Measurements from ENCODE around the gene ZSCAN1. TPM values are rescaled to one million over a fixed set of nuclear protein-coding genes. Genes with fewer than 3 reads are reported as not detected.

Gene ZSCAN1
- total RNA-seq, 1 donor: not detected

DNA sequence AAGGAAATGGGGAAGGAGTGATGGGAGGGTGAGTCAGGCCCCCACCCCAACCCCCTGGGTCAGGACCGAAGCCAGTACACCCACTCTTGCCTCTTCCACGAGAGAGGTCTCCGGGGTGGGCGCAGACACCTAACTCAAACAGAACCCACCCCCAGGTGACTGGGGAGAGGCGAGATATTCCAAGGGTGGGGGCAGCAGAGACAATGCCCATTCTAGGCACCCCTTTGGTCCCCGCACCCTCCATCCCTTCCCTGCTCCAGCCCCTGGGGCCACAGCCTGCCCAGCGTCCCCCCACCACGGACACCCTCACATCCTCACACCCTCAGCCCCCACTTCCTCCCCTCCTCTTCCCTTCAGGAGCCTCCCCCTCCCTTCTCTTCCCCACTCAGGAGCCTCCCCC is 63.5 kb downstream of the ZSCAN1 start:
- TF ChIP-seq, protein P1, sequence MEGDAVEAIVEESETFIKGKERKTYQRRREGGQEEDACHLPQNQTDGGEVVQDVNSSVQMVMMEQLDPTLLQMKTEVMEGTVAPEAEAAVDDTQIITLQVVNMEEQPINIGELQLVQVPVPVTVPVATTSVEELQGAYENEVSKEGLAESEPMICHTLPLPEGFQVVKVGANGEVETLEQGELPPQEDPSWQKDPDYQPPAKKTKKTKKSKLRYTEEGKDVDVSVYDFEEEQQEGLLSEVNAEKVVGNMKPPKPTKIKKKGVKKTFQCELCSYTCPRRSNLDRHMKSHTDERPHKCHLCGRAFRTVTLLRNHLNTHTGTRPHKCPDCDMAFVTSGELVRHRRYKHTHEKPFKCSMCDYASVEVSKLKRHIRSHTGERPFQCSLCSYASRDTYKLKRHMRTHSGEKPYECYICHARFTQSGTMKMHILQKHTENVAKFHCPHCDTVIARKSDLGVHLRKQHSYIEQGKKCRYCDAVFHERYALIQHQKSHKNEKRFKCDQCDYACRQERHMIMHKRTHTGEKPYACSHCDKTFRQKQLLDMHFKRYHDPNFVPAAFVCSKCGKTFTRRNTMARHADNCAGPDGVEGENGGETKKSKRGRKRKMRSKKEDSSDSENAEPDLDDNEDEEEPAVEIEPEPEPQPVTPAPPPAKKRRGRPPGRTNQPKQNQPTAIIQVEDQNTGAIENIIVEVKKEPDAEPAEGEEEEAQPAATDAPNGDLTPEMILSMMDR (IDR thresholded peaks at IDR 0.05; ENCODE audit: insufficient read depth, low read depth, low read length): no peak
- H3K4me3 ChIP-seq (ENCODE audit: low read depth, low read length): peak overlapping the region; percentile 89
- no peak for DNase-seq (ENCODE audit: low read depth)

GRCh38 chr19:58097781-58098681 is 64.2 kb downstream of the ZSCAN1 start, which contains the start of gene ZSCAN18:
Gene ZSCAN18, minus strand, starts transcription at chr19:58098231. Its CDS starts 7,964 bp downstream, at chr19:58090267.
- DNase-seq (ENCODE audit: low read depth): peak; percentile 94

DNA sequence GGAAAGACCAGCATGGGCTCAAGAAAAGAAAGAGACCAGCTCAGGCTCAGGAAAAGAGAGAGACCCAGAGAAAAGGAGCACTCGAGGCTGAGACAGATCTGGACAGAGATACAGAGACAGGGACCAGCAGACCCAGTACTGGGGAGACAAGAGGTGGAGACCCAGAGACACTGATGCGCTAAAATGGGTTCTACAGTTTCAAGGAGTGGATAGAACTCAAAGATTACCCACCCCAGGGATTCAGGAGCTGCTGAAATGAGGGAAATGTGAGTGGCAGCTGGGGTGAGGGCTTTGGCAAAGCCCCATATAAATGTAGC is 64.8 kb downstream of the ZSCAN1 start:
- H3K4me3 ChIP-seq (ENCODE audit: low read depth, low read length): peak overlapping the region; percentile 89
- TF ChIP-seq, protein P1 (IDR thresholded peaks at IDR 0.05; ENCODE audit: insufficient read depth, low read depth, low read length): no peak
- DNase-seq (ENCODE audit: low read depth): no peak

More at GRCh38 chr19:58097781-58098681, 64.2 kb downstream of the ZSCAN1 start, which contains the start of gene ZSCAN18:
- H3K4me3 ChIP-seq (ENCODE audit: low read depth, low read length): peak within 1 kb of the TSS; percentile 89
- TF ChIP-seq, protein P1 (IDR thresholded peaks at IDR 0.05; ENCODE audit: insufficient read depth, low read depth, low read length): no peak

Other genes starting within 250 kb of the ZSCAN1 start
- 7.4 and 12.1 TPM in 2 replicates for gene ZNF552, start 219.1 kb upstream of the ZSCAN1 start, total RNA-seq
- 25.1 and 28.1 TPM in 2 replicates for gene ZNF587B, start 203.7 kb upstream of the ZSCAN1 start, total RNA-seq
- gene ZNF587, start 184.2 kb upstream of the ZSCAN1 start, total RNA-seq: 22.2 and 29.8 TPM in 2 replicates
- 7.8 and 9.3 TPM in 2 replicates for gene ZNF814, start 145.0 kb upstream of the ZSCAN1 start, total RNA-seq
- 12.2 and 19.4 TPM in 2 replicates for gene ZNF417, start 117.4 kb upstream of the ZSCAN1 start, total RNA-seq
- 3.5 and 5.2 TPM in 2 replicates for gene ZNF418, start 98.6 kb upstream of the ZSCAN1 start, total RNA-seq
- gene ZNF256, start 86.3 kb upstream of the ZSCAN1 start, total RNA-seq: 4.8 and 5.2 TPM in 2 replicates
- under 0.01 and 0.32 TPM in 2 replicates for gene C19orf18, start 59.5 kb upstream of the ZSCAN1 start, total RNA-seq
- 13.8 and 16.8 TPM in 2 replicates for gene ZNF606, start 31.2 kb upstream of the ZSCAN1 start, total RNA-seq
- gene ZNF135, start 25.3 kb downstream of the ZSCAN1 start, total RNA-seq: 1.6 and 4.3 TPM in 2 replicates
- gene ZSCAN18, start 64.2 kb downstream of the ZSCAN1 start, total RNA-seq: 10.6 and 16.0 TPM in 2 replicates
- gene ZNF329, start 116.8 kb downstream of the ZSCAN1 start, total RNA-seq: 9.7 and 14.2 TPM in 2 replicates
- 12.9 and 17.7 TPM in 2 replicates for gene ZNF274, start 149.0 kb downstream of the ZSCAN1 start, total RNA-seq
- 26.7 and 47.5 TPM in 2 replicates for gene ZNF544, start 194.9 kb downstream of the ZSCAN1 start, total RNA-seq
- 6.4 and 9.5 TPM in 2 replicates for gene ZNF8, start 244.9 kb downstream of the ZSCAN1 start, total RNA-seq

Data from fibroblast of villous mesenchyme (primary cell).